HG02870 (cell line): ENCODE measurements around the gene LTBR.
"Not testable (repeated sequence)": the region's sequence is repeated elsewhere in the genome, so short reads cannot be mapped to it uniquely, and the experiment has no call there.

Source experiments
- ATAC-seq: cut with Tn5 transposase; IDR thresholded peaks from one replicate; pipeline ENCODE4 v1.9.1; 2021; ENCODE audit warnings: mild to moderate bottlenecking, moderate library complexity; ENCODE audit not compliant: unreplicated experiment

The LTBR gene

GRCh38 chr12:6423267-6424007, 39.5 kb downstream of the LTBR start:
- ATAC-seq = no peak

DNA sequence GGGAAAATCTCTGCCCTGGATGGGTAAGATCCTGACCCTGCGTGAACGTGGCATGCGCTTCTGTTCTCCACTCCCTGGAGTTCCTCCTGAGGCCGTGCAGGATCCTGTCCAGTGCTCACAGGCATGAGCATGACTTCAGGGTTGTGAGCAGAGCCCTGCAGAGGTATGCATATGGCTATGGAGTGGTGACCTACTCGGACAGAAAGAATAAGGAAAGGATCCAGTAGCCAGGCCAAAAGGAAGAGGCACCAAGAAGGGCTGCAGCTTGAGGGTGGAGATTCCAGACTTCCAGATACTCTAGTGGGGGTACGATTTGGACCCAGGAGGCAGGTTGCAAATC, 40.0 kb downstream of the LTBR start:
- no peak for ATAC-seq

DNA sequence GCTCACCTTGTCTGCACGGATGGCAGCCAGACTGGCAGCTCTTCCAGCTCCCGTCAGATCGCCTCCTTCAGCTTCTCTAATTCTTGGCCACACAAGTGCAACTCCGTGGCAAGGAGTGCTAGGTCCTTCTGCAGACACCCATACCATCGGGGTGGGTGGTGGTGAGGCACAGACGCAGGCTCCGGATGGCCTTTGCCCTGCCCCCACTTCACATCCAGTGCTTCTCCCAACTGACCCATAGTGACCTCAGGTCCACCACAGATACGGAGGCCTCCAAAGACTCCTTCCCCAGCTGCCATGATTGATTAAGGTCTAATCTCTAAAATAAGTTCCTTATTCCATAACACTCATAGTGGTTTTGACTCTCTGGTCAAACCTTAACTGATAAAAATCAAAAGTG, 40.9 kb downstream of the LTBR start:
- ATAC-seq = no peak

DNA sequence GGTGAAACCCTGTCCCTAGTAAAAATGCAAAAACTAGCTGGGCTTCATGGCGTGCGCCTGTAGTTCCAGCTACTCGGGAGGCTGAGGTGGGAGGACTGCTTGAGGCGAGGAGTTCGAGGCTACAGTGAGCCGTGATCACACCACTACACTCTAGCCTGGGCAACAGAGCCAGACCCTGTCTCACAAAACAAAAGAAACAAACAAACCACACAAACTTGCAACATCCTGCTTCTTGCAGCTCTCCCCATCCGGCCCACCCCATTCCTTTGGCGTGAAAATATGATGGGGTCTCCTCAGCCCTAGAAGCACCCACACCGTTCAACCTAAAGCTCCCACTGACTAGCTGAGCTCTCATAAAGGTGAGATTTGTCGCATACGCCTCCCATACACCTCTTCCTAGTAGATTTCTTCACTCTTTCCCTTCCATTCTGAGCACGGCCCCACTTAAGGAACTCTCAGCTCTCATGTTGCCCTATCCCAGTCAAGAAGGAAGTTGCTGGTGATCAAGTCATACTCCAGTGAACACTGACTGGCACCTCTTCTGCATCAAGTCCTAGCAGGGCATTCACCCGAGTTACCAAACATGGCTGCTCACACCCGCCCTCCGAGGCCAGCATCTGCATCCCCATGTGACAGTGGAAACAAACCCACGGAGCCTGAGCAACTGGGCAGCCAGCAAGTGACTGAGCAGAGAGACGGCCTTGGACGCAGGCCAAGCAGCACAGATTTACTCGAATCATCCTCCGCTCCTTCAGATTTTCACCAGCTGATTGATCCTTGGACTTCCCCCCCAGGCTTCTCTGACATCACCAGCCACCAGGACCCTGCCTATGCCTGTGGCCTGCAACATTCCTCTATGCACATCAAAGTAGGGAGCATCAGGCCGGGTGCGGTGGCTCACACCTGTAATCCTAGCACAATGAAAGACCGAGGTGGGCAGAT, 41.9 kb downstream of the LTBR start:
- ATAC-seq = no peak

- peak; percentile 54 for ATAC-seq
Measured at GRCh38 chr12:6426882-6427671, 43.1 kb downstream of the LTBR start.

DNA sequence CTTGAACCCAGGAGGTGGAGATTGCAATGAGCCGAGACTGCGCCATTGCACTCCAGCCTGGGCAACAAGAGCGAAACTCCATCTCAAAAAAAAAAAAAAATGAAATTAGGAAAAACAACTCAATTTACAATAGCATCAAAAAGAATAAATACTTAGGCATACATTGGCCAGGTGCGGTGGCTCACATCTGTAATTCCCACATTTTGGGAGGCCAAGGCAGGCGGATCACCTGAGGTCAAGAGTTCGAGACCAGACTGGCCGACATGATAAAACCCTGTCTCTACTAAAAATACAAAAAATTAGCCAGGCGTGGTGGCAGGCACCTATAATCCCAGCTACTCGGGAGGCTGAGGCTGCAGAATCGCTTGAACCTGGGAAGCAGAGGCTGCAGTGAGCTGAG, 43.8 kb downstream of the LTBR start:
- not testable (repeated sequence) for ATAC-seq

- no peak for ATAC-seq
Measured at GRCh38 chr12:6428326-6428725, 44.4 kb downstream of the LTBR start.

- no peak for ATAC-seq
Measured at GRCh38 chr12:6430124-6430989, 46.4 kb downstream of the LTBR start.

- no peak for ATAC-seq
Measured at GRCh38 chr12:6432991-6433390, 49.0 kb downstream of the LTBR start.

DNA sequence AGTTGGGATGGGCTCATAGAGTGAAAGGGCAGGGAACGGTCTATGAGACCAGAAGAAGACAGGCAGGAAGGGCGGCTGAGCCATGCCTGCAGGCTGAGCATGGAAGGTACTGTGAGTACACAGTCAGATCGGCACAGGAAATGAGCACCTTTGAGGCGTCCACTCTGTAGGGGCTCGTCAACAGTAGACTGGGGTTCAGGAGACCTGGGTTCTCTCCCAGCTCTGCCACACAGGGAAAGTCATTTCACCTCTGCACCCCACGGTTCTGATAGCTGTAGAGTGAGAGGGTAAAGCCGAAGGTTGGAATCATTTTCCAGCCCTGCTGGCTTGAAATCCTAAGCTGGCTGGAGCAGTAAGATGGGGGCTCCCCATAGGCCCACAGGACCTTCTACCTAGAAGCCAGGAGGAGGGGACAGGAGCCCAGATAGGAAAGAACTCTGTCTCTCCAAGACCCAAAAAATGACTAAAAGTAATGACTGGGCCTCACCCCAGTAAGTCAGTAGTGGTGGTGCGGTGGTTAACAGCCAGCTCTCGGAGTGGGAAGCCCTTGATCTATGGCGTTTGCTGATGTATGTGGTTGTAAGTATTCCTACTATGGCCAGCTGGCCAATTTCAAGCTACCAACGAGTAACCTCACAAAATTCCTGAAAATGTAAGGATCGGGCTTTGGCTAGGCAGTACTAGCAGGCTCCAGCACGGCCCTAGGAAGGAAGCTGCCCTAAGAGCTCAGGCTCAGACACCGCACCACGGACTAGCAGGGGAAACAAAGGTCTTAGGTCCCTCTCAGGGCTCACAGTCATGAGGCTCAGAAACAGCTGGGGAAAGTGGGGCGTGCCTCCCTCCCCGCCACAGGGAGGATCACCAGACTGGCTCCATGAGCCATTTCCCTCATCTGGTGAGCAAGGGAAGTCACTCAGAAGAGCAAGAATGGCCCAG, 50.5 kb downstream of the LTBR start:
- no peak for ATAC-seq

DNA sequence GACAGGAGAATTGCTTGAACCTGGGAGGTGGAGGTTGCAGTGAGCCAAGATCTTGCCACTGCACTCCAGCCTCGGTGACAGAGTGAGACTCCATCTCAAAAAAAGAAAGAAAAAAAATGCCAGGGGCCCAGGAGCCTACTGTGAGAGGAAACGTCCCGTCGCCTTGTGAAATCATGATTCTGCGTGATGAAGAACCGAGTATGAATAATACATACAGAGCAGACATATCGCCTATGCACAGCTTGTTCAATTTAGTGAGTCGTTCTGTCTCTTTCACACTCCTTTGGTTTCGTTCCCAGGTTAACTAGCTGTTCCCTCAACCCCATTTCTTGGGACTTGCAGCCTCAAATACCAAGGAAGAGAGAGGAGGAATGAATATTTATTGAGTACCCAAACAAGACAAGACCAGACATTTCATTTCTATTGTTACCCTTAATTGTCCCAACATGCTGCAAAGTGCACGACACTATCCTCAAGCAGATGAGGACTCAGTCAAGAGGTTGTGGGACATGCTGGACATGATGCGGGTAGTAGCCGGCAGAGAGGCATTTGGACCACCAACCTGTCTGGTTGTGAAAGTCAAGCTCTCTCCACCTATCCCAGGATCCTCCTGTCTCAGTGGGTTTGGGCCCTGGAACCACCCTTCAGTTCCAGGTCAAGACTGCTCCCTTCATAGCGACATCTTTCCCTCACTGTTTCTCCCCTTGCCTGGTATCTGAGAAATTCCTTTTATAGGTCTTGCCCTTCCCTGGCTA, 52.2 kb downstream of the LTBR start:
- ATAC-seq = no peak

DNA sequence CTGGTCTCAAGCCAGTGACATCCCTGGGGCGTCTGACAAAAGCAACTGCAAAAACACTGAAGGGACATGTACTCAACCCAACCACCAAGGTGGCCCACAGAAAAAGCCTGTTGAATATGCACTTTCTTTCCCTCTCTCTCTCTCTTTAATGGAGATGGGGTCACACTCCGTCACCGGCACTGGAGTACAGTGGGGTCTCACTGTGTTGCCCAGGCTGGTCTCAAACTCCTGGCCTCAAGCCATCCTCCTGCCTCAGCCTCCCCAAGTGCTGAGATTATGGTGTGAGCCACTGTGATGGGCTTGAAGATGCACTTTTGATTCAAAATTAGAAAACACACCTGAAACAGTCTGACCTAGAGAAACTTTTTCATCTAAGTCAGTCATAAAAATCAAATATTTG, 53.6 kb downstream of the LTBR start:
- no peak for ATAC-seq

DNA sequence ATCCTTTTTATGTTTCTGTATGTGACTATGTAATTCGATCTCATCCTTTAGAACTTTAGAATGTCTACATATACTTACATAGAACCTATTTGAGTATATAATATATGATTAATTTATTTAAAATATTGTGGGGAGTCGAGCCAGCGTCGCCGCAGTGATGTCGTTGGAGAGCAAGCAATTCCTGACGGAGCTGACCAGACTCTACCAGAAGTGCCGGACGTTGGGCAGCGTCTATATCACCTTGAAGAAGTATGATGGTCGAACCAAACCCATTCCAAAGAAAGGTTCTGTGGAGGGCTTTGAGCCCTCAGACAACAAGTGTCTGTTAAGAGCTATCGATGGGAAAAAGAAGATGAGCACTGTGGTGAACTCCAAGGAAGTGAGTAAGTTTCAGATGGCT, 54.4 kb downstream of the LTBR start:
- no peak for ATAC-seq

DNA sequence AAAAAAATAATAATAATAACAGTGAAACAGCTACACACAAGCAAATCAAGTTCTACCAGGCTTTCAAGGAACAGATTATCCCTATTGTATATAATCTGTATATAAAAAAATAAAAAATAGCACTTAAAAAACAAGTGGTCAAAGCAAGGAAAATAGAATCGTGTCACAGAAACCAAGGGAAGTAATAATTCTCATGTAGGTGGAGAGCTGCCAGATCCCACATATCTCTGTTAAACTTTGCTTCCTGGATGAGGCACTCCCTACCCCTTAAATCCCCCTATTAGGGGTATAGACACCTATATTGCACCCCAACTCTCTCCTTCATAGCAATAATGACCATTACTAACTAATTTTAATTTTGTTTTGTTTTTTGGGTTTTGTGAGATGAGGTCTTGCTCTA, 56.4 kb downstream of the LTBR start:
- no peak for ATAC-seq
